ENCODE data around the gene BBIP1. TPM values are rescaled to one million over a fixed set of nuclear protein-coding genes. Genes with fewer than 3 reads are reported as not detected.

The BBIP1 gene
- total RNA-seq, 1 experiment from 2014 or later: 12.0 TPM

GRCh38 chr10:110951381-110951780, 32.4 kb upstream of the BBIP1 start:
- ATAC-seq (no peak), DNase-seq (no peak)
- H3K27ac ChIP-seq (ENCODE audit: low read length): no peak overlapping the region
- BruUV-seq (replicated peaks): no TSS peak
- H3K4me3 ChIP-seq (ENCODE audit: low read length): no peak overlapping the region
- no peak overlapping the region for H2AFZ ChIP-seq (ENCODE audit: low read length)
- no peaks in the 10 kb centered on the region for H3K9me2 ChIP-seq (replicated peaks; ENCODE audit: low read length)
- no peaks in the 10 kb centered on the region for H3K4me1 ChIP-seq (ENCODE audit: insufficient read depth, low read length)
- H3K9ac ChIP-seq (ENCODE audit: low read length): no peak overlapping the region
- H3K27me3 ChIP-seq (ENCODE audit: low read length): no peaks in the 10 kb centered on the region
- H3K36me3 ChIP-seq (ENCODE audit: low read depth, low read length): no peaks in the 10 kb centered on the region
- H3K4me2 ChIP-seq (ENCODE audit: low read length): no peak overlapping the region
- H3K79me2 ChIP-seq (ENCODE audit: low read length): peaks cover 13% of the 10 kb centered on the region; the same call in 1 of the 2 replicates
- H3K9me3 ChIP-seq (ENCODE audit: low read length): no peaks in the 10 kb centered on the region
- CTCF ChIA-PET: no interaction called here
- H3F3A ChIP-seq (ENCODE audit: low read length, unreplicated experiment): no peaks in the 10 kb centered on the region
- no peaks in the 10 kb centered on the region for H4K20me1 ChIP-seq (ENCODE audit: low read length)
- intact Hi-C loops (cut with micrococcal nuclease): no loop called here
- POLR2A ChIA-PET (ENCODE audit: unreplicated experiment): no interaction called here
- TF ChIP-seq EZH2phosphoT487 (IDR thresholded peaks at IDR 0.05; ENCODE audit: borderline replicate concordance, low read length): no peak
- TF ChIP-seq, protein P1, sequence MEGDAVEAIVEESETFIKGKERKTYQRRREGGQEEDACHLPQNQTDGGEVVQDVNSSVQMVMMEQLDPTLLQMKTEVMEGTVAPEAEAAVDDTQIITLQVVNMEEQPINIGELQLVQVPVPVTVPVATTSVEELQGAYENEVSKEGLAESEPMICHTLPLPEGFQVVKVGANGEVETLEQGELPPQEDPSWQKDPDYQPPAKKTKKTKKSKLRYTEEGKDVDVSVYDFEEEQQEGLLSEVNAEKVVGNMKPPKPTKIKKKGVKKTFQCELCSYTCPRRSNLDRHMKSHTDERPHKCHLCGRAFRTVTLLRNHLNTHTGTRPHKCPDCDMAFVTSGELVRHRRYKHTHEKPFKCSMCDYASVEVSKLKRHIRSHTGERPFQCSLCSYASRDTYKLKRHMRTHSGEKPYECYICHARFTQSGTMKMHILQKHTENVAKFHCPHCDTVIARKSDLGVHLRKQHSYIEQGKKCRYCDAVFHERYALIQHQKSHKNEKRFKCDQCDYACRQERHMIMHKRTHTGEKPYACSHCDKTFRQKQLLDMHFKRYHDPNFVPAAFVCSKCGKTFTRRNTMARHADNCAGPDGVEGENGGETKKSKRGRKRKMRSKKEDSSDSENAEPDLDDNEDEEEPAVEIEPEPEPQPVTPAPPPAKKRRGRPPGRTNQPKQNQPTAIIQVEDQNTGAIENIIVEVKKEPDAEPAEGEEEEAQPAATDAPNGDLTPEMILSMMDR (conservative IDR thresholded peaks at IDR 0.05; ENCODE audit: low read depth, low read length): no peak
- no peak for TF ChIP-seq EZH2 (IDR thresholded peaks at IDR 0.05; ENCODE audit: low read length, unreplicated experiment)

DNA sequence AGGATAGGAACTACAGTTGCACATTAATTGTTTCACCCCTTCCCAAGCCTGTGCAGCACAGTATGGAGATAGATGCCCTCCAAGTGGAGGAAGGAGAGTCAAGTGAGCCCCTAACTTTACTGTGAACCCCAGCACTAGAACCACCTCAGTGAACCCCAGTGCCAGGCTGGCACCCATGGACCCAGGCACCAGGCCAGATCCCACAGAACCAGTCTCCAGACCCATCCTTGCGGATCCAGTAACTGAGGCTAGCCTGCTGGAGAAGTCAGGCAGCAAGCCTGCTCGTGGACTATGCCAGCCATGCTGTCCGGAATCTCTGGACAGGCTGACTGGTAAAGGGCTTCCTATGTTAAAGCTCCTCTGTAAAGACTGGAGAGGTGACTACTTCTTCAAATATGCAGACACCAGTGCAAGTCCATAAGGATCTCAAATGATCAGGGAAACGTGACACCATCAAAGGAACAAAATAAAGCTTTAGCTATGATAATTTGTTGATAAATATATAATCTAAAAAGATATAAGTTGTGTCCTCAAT, 28.1 kb upstream of the BBIP1 start:
- H3K4me3 ChIP-seq (ENCODE audit: low read length): no peak overlapping the region
- no peak overlapping the region for H3K27ac ChIP-seq (ENCODE audit: low read length)
- DNase-seq (peak; percentile 4), ATAC-seq (no peak)
- H3K4me1 ChIP-seq (ENCODE audit: insufficient read depth, low read length): no peaks in the 10 kb centered on the region
- no peaks in the 10 kb centered on the region for H3K9me3 ChIP-seq (ENCODE audit: low read length)
- TF ChIP-seq, protein P1 (conservative IDR thresholded peaks at IDR 0.05; ENCODE audit: low read depth, low read length): no peak
- TF ChIP-seq EZH2phosphoT487 (IDR thresholded peaks at IDR 0.05; ENCODE audit: borderline replicate concordance, low read length) (no peak), EZH2 (IDR thresholded peaks at IDR 0.05; ENCODE audit: low read length, unreplicated experiment) (no peak)
- H3K9me2 ChIP-seq (replicated peaks; ENCODE audit: low read length): no peaks in the 10 kb centered on the region
- no peak overlapping the region for H3K4me2 ChIP-seq (ENCODE audit: low read length)
- no peaks in the 10 kb centered on the region for H4K20me1 ChIP-seq (ENCODE audit: low read length)
- intact Hi-C loops (cut with micrococcal nuclease): no loop called here
- no TSS peak for BruUV-seq (replicated peaks)
- no peak overlapping the region for H3K9ac ChIP-seq (ENCODE audit: low read length)
- ChIA-PET CTCF (interaction anchor here (1.0 kb wide), 1 partner anchor 28 kb away, joined by 6 read pairs; the partner anchor contains the start of genes BBIP1 and SHOC2), POLR2A (ENCODE audit: unreplicated experiment) (no interaction called here)
- H3K27me3 ChIP-seq (ENCODE audit: low read length): no peaks in the 10 kb centered on the region
- peaks cover 38% of the 10 kb centered on the region for H3K79me2 ChIP-seq (ENCODE audit: low read length)
- no peaks in the 10 kb centered on the region for H3F3A ChIP-seq (ENCODE audit: low read length, unreplicated experiment)
- H2AFZ ChIP-seq (ENCODE audit: low read length): no peak overlapping the region
- no peaks in the 10 kb centered on the region for H3K36me3 ChIP-seq (ENCODE audit: low read depth, low read length)

DNA sequence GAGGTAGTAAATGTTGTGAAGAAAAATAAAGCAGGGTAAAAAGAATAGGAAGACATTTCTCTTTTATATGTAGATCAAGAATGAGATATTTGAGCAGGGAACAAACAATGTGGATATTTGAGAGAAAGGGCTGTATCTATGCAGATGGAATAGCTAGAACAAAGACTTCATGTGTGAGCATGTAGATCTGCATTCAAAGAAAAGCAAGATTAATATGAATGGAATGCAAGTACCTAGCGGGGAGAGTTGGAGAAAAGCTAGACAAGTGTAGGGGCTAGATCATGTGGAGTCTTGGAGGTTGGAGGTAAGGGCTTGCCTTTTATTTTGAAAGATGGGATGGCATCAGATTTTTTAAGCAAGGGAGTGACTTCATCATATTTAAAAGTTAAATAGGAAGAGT, 27.5 kb upstream of the BBIP1 start:
- no peak for ATAC-seq
- H3K27ac ChIP-seq (ENCODE audit: low read length): no peak overlapping the region
- BruUV-seq (replicated peaks): no TSS peak

More for the DNA sequence above, 27.5 kb upstream of the BBIP1 start:
- H3K79me2 ChIP-seq (ENCODE audit: low read length): peaks cover 41% of the 10 kb centered on the region
- H3K36me3 ChIP-seq (ENCODE audit: low read depth, low read length): no peaks in the 10 kb centered on the region
- no peaks in the 10 kb centered on the region for H3F3A ChIP-seq (ENCODE audit: low read length, unreplicated experiment)
- no peak for DNase-seq
- no peak overlapping the region for H3K4me2 ChIP-seq (ENCODE audit: low read length)
- no peak overlapping the region for H3K9ac ChIP-seq (ENCODE audit: low read length)
- CTCF ChIA-PET: no interaction called here
- intact Hi-C loops (cut with micrococcal nuclease): no loop called here
- no peaks in the 10 kb centered on the region for H3K9me2 ChIP-seq (replicated peaks; ENCODE audit: low read length)
- POLR2A ChIA-PET (ENCODE audit: unreplicated experiment): no interaction called here
- H3K4me3 ChIP-seq (ENCODE audit: low read length): no peak overlapping the region
- H3K27me3 ChIP-seq (ENCODE audit: low read length): no peaks in the 10 kb centered on the region
- H4K20me1 ChIP-seq (ENCODE audit: low read length): no peaks in the 10 kb centered on the region
- no peak overlapping the region for H2AFZ ChIP-seq (ENCODE audit: low read length)
- H3K9me3 ChIP-seq (ENCODE audit: low read length): no peaks in the 10 kb centered on the region
- H3K4me1 ChIP-seq (ENCODE audit: insufficient read depth, low read length): no peaks in the 10 kb centered on the region
- no peak for TF ChIP-seq EZH2phosphoT487 (IDR thresholded peaks at IDR 0.05; ENCODE audit: borderline replicate concordance, low read length)
- TF ChIP-seq, protein P1 (conservative IDR thresholded peaks at IDR 0.05; ENCODE audit: low read depth, low read length): no peak
- TF ChIP-seq EZH2 (IDR thresholded peaks at IDR 0.05; ENCODE audit: low read length, unreplicated experiment): no peak

Data from PC-3 (cell line).